ELR (cell line): Measurements from ENCODE around the gene TNFSF9.
"Not testable (repeated sequence)": the region's sequence is repeated elsewhere in the genome, so short reads cannot be mapped to it uniquely, and the experiment has no call there.

Experiments used
- DNase-seq: peaks from one replicate; pipeline ENCODE4 v3.0.0-alpha.2; 2015; ENCODE audit warnings: low read depth

TNFSF9 gene

DNA sequence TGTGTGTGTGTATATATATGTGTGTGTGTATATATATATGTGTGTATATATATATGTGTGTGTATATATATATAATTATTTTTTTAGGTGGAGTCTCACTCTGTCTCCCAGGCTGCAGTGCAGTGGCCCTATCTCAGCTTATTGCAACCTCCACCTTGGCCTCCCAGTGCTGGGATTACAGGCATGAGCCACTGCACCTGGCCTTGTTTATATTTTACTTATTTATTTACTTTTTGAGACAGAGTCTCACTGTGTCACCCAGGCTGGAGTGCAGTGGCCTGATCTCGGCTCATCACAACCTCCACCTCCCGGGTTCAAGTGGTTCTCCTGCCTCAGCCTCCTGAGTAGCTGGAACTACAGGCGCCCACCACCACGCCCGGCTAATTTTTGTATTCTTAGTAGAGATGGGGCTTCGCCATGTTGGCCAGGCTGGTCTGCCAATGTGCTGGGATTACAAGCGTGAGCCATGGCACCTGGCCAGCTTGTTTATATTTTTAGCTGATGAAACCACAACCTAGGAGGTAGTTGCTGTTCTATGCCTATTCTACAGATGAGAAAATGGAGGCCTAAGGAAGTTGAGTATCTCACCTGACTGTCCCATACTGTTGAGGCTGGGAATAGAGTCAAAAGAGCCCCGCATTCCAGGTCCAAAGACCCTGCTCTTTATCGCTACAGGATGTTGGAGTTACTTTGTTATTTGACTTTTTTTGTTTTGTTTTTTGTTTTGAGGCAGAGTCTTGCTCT, 22.6 kb upstream of the TNFSF9 start:
- DNase-seq: not testable (repeated sequence)

DNA sequence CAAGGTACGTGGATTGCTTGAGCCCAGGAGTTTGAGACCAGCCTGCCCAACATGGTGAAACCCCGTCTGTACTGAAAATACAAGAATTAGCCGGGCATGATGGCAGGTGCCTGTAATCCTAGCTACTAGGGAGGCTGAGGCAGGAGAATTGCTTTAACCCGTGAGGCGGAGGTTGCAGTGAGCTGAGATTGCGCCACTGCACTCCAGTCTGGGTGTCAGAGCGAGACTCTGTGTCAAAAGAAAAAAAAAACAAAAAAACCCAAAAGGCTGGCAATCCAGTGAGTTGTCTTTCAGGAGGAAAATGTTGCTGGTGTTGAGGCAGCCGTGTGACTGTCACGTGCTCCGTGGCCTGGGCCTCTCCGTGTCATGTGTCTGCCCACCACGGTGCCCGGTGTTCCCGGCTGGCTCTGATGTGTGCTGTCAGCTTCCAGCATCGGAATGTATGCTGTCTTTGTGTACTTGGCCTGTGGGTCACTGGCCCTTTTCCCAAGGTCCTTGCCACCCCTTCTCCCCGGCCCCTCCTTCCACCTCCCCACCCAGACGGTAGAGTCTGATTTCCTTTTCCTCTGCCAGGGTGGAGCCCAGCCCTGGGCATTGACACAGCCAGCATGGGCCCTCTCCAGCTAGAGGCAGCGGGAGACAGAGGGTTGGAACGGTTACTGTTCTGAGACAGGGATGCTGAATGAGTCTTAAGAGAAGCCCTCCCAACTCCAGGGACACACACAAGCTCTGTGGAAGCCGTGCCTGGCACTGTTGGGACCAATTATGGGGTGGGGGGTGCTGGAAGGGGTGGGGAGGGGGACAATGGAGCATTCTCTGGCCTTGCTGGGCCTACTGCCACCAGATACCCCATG, 21.5 kb upstream of the TNFSF9 start:
- DNase-seq: no peak

DNA sequence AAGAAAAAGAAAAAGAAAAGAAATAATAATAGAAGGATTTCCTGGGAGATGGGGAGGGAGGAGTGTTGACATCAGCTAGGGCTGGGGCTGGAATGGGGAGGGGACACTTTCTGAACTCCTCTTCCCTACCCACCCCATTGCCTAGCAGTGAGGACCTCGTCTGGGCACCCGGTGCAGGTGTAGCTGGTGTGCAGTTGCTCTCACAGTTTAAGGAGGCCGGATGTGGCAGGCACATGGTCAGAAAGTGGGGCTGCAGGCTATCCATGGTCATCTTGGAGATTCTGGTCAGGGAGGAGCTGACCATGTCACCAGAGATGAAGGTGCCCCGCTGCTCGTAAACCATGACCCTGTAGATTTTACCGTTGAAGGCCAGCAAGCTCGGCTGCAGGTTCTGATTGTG, 20.2 kb upstream of the TNFSF9 start:
- DNase-seq: no peak

DNA sequence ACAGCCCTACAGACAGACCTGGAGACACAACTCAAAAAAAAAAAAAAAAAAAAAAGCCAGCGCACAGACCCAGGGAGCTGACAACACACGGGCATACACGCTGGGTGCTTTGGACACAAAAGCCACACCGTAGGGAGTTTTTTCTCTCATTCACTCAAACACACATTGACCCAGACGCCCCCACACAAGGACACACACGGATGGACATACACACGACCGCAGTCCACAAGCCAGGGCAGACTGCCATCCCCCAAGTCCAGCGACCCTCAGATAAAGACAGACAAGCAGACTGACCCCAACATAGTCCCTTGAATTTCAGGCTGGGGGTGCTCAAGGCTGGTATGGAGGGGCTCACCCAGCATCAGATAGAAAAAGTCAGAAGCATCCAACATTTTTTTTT, 16.7 kb upstream of the TNFSF9 start:
- DNase-seq: no peak

DNA sequence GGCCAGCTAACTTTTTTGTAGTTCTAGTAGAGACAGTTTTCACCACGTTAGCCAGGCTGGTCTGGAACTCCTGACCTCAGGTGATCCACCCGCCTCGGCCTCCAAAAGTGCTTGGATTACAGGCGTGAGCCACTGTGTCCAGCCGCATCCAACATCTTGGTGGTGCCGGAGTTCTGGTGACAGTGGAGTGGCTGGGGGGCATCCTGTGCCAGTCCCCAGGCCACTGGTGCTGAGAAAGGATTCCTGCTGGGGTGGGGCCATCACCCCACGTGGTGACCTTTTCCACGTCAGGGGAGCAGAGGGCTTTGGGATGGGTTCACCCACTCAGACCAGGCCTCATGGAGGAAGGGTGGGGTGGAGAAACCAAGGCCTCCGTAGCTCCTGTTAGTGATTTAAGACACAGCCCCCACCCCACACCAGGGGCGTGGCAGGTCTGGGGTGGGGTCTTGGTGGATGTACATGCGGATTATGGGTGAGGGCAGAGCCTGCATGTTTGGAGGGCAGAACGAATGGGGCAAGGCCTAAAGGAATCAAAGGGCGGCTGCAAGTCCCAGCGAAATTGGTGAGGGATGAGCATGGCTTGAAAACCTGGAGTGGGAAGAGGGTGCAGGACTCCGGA, 15.8 kb upstream of the TNFSF9 start:
- DNase-seq: no peak

DNA sequence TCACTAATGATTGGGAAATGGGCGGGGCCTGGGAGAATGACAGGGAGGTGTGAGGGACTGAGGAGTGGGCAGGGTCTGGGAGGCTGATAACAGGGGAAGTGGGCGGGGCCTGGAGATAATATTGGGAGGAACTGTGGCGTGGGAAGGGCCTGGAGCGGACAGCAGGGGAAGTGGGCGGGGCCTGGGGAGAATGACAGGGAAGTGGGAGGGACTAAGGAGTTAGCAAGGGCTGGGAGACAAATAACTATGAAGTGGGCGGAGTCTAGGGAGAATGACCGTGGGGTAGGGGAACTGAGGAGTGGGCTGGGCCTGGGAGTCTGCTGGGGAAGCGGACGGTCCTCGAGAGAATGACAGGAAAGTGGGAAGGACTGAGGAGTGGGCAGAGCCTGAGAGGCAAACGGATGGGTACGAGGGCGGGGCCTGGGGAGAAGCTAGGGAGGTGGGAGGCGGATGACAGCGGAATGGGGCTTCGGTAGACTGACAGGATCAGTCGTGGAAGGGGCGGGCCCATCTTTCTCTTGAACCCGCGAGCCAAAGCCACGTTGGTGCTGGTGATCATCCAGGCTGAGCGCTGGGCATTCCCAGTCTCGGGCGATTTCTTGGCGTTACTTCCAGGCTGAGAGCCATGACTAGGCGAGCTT, 14.7 kb upstream of the TNFSF9 start:
- DNase-seq: peak; percentile 94

DNA sequence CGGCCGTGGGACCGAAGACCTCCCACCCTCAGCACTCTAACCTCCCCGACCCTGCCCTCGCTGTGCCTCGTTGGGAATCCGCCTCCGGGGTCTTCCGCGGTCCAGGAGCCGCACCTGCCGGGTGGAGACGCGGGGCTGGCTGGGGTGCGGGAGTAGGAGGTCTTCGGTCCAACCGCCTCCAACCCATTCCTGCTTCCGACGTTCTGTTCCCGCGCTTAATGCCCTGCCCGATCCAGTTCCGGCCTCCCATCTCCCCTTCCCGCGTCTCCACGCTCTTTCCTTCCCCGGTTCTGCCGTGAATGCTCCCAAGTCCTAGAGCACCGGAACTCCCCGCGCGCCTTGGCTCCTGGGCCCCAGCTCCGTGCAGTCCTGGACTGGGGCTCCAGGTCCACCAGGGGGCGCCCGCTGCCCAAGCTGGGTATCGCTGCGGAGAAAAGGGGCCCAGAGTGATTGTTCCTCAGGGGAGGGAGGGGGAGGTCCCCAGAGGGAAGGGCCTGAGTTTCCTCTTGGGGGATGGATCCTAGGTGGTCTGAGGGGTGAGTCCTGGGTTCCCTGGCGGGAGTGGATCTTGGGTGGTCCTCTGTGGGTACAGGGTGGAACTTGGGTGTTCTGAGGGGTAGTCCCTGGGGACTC, 14.1 kb upstream of the TNFSF9 start:
- DNase-seq: peak; percentile 87

DNA sequence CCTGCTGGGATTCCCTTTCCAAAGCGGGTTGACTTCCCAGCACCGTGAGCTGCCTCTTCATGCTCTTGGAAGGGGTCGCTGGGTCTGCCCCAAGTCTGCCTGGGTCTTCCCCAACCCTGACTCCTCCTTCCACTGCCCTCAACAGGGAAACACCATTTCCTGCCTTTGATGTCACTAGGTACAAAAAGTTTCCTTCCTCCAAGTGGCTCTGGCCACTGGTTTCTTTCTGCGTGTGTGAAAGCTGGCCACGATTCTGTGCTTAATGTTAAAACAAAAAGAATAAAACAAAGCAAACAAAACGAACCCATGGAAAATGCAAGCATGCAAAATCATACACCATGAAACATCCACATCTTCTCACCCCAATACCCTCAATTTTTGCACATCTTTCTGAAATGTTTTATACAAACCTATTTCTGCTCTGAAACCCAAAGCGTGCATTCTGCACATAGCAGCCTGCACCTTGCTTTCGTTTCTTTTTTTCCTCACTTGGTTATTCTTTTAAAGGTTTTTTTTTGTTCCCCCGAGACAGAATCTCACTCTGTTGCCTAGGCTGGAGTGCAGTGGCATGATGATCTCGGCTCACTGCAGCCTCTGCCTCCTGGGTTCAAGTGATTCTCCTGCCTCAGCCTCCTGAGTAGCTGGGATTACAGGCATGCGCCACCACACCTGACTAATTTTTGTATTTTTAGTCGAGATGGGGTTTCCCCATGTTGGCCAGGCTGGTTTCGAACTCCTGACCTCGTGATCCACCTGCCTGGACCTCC, 12.5 kb upstream of the TNFSF9 start:
- no peak for DNase-seq

DNA sequence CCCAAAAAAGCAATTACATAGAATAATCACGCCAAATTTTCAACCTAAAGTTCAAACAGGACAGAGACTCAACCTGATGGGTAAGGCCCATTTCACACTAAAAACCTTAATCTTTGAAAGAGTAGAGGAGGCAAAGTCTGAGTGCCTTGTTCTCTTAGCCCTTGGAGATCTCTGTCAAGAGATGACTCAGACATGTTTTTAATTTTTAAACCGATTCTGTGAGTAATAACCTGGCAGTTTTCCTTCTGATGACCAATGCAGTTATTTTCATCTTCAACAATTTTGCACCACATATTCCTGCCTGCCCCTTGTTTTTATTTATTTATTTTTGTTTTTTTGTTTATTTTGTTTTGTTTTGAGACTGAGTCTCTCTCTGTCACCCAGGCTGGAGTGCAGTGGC, 11.5 kb upstream of the TNFSF9 start:
- peak; percentile 87 for DNase-seq

DNA sequence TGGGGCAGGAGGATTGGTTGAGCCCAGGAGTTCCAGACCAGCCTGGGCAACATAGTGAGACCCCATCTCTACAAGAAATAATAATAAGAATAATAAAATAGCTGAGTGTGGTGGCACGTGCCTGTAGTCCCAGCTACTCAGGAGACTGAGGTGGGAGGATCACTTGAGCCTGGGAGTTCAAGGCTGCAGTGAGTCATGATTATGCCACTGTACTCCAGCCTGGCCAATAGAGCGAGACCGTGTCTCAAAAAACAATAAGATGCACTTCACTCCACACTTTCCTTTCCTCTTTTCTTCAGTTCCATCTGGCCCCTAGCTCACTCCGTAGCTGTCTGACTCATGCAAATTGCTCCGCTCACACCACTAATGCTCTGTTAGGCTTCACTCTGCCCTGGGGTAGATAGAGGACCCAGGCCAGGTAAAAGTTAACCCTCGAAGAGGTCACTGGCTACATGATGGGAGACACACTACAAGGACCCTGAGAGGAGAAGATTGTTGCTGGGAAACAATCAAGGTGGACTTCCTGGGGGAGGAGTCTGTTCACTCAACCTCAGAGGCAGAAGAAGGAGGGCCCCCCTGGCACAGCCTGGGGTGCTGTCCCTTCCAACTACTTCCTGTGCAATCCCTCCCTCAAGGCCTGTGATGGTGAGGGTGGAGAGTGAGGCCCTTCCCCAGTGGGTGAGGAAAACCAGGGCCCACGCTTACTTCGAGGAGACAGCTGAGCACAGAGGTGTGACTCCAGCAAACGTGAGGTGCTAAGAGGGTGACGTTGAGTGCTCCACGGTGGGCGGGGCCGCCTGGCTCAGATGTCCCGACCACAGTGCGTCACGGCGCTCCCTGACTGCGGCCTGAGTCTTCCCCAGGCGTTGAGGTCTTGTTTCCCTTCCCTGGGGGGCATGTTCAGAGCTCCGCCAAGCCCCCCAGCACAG, 8.8 kb upstream of the TNFSF9 start:
- peak; percentile 36 for DNase-seq

DNA sequence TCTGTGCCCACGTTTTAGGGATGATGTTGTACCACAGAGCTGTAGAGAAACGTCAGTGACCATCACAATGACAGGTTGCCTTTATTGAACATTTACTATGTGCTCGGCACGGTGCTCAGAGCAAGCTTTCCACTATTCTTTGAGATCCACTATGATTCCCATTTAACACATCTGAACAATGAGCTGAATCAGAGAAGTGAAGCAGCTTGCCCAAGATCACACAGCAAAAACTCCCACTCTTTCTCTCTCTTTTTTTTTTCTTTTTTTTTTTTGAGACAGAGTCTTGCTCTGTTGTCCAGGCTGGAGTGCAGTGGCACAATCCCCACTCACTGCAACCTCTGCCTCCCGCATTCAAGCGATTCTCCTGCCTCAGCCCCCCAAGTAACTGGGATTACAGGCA, 8.1 kb upstream of the TNFSF9 start:
- DNase-seq: no peak

DNA sequence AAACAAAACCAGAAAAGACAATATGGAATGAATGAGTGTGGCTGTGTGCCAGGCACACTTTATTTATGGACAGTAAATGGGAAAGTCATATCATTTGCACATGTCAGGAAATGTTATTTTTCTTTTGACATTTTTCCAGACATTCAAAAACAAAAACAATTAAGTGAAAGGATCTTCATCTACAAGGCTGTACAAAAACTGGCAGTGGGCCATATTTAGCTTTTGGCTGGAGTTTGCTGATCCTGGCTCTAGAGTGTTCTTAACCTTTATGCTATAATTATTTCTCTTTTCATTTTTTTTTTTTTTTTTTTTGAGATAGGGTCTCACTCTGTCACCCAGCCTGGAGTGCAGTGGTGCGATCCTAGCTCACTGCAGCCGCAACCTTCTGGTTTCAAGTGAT, 6.5 kb upstream of the TNFSF9 start:
- DNase-seq: no peak

DNA sequence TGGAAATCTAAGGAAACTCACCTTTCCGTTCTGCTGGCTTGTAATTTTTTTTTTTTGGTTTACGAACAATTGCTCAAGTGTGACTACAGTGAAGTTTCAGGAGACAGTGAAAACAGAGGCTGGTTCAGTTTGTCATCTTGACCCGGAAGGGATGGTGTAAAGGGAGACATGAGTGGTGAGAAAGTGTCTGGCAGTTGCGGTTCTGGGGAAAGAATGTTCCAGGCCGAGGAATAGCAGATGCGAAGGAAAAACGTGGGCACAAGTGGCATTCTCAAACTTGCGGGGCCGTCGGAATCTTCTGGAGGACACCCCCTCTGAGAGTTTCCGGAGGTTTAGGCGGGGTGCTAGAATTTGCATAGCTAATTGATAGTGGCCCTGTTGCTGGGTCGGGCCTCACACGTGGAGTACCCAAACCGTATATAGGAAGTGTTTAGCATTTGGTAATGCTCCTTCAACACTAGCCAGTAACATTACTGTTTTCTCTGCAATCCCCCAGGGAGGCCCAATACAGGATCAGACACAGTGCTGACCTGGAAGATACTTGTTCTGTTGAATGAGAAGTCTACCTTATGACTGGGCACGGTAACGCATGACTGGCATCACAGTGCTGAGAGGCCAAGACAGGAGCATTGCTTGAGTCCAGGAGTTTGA, 2.8 kb upstream of the TNFSF9 start:
- DNase-seq: no peak

DNA sequence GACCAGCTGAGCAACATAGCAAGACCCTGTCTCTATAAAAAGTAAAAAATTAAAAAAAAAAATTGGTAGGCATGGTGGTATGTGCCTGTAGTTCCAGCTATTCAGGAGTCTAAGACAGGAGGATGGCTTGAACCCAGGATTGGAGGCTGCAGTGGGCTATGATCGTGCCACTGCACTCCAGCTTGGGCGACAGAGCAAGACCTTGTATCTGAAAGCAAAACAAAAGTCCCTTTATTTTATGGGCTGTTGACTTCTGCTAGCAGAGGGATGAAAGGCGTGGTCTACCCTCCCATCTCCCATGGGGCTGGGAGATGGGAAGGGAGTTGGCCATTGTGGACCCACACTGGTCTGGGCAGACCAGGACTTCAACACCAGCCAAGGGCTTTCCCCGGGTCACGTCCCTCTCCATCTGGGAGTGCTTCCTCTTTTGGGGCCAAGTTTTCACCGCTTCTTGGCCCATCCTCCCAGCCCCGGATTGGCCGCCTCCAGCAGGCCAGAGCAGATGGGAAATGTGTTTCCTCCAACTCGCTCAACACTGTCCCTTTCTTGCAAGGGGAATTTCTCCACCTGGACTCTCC, 2.2 kb upstream of the TNFSF9 start:
- no peak for DNase-seq

DNA sequence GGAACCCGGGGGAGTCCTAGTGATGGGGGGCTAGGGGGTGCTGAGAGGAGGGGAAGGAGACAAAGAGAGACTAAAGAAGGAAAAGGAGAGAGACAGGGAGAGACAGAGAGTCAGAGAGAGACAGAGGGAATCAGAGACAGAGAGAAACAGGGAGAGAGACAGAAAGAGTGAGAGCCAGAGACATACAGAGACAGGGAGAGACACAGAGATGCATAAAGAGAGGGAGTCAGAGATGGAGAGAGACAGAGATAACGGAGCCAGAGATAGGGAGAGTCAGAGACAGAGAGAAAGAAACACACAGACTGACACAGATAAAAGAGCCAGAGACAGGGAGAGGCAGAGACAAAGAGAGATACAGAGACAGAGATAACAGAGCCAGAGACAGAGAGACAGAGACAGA, 1.5 kb upstream of the TNFSF9 start:
- no peak for DNase-seq

DNA sequence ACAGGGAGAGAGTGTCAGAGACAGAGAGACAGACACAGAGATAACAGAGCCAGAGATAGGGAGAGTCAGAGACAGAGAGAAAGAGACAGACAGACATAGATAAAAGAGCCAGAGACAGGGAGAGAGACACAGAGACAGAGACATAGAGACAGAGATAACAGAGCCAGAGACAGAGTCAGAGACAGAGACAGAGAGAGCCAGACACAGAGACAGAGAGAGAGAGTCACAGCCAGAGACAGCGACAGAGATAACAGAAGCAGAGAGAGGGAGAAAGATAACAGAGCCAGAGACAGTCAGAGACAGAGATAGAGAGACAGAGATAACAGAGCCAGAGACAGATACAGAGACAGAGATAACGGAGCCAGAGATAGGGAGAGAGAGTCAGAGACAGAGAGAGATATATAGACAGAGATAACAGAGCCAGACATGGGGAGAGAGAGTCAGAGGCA, 865 bp upstream of the TNFSF9 start:
- DNase-seq: no peak

DNA sequence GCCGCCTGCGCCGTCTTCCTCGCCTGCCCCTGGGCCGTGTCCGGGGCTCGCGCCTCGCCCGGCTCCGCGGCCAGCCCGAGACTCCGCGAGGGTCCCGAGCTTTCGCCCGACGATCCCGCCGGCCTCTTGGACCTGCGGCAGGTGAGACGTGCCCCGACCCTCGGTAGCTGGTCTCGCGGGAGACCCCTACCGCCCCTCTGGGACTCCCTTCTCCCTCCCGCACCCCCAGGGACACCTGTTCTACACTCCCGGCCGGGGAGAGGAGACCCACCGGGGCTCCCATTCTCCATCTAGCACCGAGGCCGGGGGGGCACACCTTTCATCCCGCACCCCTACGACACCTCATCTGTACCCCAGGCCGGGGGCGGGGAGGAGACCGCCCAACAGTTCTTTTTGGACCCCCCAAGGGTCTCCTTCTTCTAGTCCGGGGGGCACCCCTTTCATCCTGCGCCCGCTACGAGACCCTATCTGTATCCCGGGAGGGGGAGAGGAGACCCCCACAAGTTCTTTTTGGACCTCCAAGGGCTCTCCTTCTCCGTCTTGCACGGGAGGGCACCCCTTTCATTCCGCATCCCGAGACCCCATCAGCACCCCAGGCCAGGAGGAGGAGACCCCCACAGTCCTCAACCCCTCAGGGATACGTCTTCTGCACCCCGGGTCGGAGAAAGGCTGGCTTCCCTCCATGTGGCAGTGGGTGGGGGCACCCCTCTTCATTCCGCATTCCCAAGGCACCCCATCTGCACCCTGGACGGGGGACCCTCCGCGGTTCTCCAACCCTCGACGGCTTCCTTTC, 533 bp downstream of the TNFSF9 start:
- no peak for DNase-seq

DNA sequence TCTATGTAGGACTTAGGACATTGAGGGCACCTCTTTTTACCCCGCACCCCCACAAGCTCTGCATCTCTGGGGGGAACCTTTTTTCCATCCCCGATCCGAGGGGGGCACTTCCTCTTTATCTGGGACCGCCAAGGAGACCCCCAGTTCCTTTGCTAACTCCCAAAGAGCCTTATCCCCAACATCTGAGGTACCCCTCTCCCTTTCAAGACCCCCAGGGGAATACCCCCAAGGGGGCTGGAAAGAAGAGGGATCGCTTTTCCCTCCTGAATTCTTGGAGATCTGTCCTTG, 1.1 kb downstream of the TNFSF9 start:
- no peak for DNase-seq
